ENCODE data around the gene GLIS1. TPM values are rescaled to one million over a fixed set of nuclear protein-coding genes. Genes with fewer than 3 reads are reported as not detected.

The GLIS1 gene
- total and polyA plus RNA-seq, 2 donors = 0.05 to 0.59 TPM

DNA sequence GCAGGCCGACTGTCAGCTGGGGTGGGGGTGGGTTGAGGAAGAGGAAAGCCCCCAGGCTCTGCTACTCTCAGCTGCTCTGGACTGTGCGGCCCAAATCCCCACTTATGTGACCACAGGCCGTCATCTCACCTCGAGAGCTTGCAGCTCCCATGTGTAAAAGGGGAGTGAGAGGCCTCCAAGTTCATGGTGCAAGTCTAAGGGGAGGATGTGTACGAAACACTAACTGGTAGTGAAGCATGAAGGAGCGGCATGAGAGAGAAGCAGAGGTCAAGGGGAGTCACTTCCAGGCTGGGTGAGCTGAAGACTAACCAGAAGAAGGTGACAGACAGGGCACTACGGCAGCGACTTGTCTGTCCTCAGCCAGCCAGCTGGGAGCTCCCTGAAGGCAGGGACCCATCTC is 43.8 kb downstream of the GLIS1 start:
- peaks cover 0 to 2% of the 10 kb centered on the region in 2 donors for H3K27me3 ChIP-seq (ENCODE audit: control insufficient read depth in 2 of 2, insufficient read depth in 1 of 2, low read length in 1 of 2)
- no peak for DNase-seq (ENCODE audit: low read depth in 6 of 9, low spot score in 9 of 9)
- H3K27ac ChIP-seq (ENCODE audit: low read depth in 1 of 2, low read length in 1 of 2) = no peak overlapping the region
- no peaks in the 10 kb centered on the region for H3K4me1 ChIP-seq (ENCODE audit: control insufficient read depth in 2 of 2, insufficient read depth in 2 of 2, low read length in 2 of 2)
- peaks cover 0 to 7% of the 10 kb centered on the region in 2 donors for H3K9me3 ChIP-seq (ENCODE audit: control insufficient read depth in 2 of 2, insufficient read depth in 1 of 2, low read length in 1 of 2)
- no peaks in the 10 kb centered on the region for H3K36me3 ChIP-seq (ENCODE audit: control insufficient read depth in 2 of 2, insufficient read depth in 2 of 2, low read length in 1 of 2)
- no peak overlapping the region for H3K4me3 ChIP-seq (ENCODE audit: low read length in 2 of 2)
- WGBS = 89% methylated on average over 8 of the region's 8 CpGs

DNA sequence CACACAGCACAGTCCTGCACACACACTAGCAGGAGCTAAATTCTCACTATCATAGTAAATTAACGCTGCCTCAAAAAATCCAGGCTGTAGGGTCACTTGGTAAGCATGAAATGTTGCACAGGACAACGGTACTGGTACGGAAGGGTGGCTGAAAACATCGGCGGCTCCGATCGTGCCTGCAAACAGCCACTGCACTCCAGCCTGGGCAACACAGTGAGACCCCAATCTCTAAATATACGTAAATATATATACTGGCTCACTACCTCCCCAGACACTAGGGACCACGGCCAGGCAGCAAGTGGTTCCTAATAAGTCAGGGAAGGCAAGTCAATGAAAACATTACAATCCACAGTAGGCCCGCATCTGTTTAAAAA is 44.3 kb downstream of the GLIS1 start:
- Histone ChIP-seq H3K9me3 (ENCODE audit: control insufficient read depth in 2 of 2, insufficient read depth in 1 of 2, low read length in 1 of 2) (peaks cover 0 to 7% of the 10 kb centered on the region in 2 donors), H3K27ac (ENCODE audit: low read depth in 1 of 2, low read length in 1 of 2) (no peak overlapping the region), H3K4me3 (ENCODE audit: low read length in 2 of 2) (no peak overlapping the region), H3K36me3 (ENCODE audit: control insufficient read depth in 2 of 2, insufficient read depth in 2 of 2, low read length in 1 of 2) (no peaks in the 10 kb centered on the region), H3K27me3 (ENCODE audit: control insufficient read depth in 2 of 2, insufficient read depth in 1 of 2, low read length in 1 of 2) (peaks cover 0 to 2% of the 10 kb centered on the region in 2 donors), H3K4me1 (ENCODE audit: control insufficient read depth in 2 of 2, insufficient read depth in 2 of 2, low read length in 2 of 2) (no peaks in the 10 kb centered on the region)
- 92% methylated on average over 10 of the region's 10 CpGs for WGBS
- no peak for DNase-seq (ENCODE audit: low read depth in 6 of 9, low spot score in 9 of 9)

DNA sequence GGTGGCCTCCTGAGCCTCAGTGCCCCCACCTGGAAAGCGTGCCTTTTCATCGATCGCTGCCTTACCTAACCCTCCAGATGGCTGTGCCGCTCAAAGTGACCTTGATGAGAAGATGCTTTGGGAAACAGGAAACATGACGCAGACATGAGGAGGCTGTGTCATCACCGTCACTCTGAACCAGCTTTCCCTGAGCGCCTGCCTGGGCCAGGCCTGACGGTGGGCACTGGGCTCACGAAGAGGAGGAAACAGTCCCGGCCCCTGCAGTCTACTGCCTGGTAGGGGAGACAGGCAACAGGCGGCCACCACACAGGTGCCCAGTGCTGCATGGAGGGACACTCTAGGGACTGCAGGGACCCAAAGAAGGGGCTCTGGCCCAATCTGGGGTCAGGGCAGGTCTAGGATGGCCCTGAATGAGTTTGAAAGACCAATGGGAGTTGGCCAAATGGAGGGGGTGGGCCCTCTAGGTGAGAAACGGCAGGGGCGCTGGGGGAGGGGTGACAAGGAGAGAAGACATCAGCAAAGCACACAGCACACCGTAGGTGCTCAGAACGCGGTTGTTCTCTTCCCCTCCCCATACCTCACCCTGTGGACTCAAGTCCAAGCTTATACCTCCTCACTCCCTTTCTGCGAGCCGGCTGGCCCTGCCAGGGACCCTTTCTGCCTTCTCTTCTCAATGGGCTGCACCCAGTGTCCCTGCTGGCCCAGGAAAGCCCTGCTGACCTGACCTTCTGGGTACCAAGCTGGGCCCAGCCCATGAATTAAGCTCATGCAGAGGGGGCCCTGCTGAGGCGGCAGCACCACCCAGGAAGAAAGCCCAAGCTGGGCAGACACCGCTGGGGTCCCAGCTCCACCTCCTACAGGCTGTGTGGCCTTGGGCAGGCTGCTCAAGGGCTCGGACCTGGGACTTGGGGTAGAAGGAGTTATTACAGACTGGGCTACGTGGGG is 44.9 kb downstream of the GLIS1 start:
- no peaks in the 10 kb centered on the region for H3K4me1 ChIP-seq (ENCODE audit: control insufficient read depth in 2 of 2, insufficient read depth in 2 of 2, low read length in 2 of 2)
- DNase-seq (ENCODE audit: low read depth in 6 of 9, low spot score in 9 of 9) = no peak
- H3K27ac ChIP-seq (ENCODE audit: low read depth in 1 of 2, low read length in 1 of 2) = no peak overlapping the region
- no peaks in the 10 kb centered on the region for H3K36me3 ChIP-seq (ENCODE audit: control insufficient read depth in 2 of 2, insufficient read depth in 2 of 2, low read length in 1 of 2)
- H3K4me3 ChIP-seq (ENCODE audit: low read length in 2 of 2) = no peak overlapping the region
- H3K27me3 ChIP-seq (ENCODE audit: control insufficient read depth in 2 of 2, insufficient read depth in 1 of 2, low read length in 1 of 2) = peaks cover 0 to 4% of the 10 kb centered on the region in 2 donors
- H3K9me3 ChIP-seq (ENCODE audit: control insufficient read depth in 2 of 2, insufficient read depth in 1 of 2, low read length in 1 of 2) = peaks cover 0 to 7% of the 10 kb centered on the region in 2 donors
- 91% methylated on average over 22 of the region's 22 CpGs for WGBS

DNA sequence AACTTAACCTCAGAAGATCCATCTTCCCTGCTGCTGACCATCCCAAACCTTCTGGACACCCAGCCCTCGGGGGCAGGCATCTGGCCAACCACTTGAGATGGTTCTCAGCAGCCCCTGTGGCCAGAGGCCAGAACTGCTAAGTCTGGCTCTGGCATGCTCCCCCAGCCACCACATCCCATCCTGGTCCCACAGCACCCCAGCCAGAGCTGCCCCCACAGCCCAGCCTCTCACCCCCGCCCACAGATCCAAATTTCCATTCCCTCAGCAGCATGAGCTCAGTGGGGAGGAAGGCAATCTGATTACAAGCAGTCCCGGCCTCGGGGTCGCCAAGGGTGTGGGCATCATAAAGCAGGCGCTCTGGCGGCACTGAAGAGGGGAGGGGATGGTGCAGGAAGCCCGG is 45.6 kb downstream of the GLIS1 start:
- Histone ChIP-seq H3K27me3 (ENCODE audit: control insufficient read depth in 2 of 2, insufficient read depth in 1 of 2, low read length in 1 of 2) (peaks cover 0 to 5% of the 10 kb centered on the region in 2 donors), H3K4me3 (ENCODE audit: low read length in 2 of 2) (no peak overlapping the region), H3K4me1 (ENCODE audit: control insufficient read depth in 2 of 2, insufficient read depth in 2 of 2, low read length in 2 of 2) (no peaks in the 10 kb centered on the region), H3K27ac (ENCODE audit: low read depth in 1 of 2, low read length in 1 of 2) (no peak overlapping the region), H3K36me3 (ENCODE audit: control insufficient read depth in 2 of 2, insufficient read depth in 2 of 2, low read length in 1 of 2) (no peaks in the 10 kb centered on the region), H3K9me3 (ENCODE audit: control insufficient read depth in 2 of 2, insufficient read depth in 1 of 2, low read length in 1 of 2) (peaks cover 0 to 7% of the 10 kb centered on the region in 2 donors)
- DNase-seq (ENCODE audit: low read depth in 6 of 9, low spot score in 9 of 9) = no peak
- 88% methylated on average over 8 of the region's 8 CpGs for WGBS

DNA sequence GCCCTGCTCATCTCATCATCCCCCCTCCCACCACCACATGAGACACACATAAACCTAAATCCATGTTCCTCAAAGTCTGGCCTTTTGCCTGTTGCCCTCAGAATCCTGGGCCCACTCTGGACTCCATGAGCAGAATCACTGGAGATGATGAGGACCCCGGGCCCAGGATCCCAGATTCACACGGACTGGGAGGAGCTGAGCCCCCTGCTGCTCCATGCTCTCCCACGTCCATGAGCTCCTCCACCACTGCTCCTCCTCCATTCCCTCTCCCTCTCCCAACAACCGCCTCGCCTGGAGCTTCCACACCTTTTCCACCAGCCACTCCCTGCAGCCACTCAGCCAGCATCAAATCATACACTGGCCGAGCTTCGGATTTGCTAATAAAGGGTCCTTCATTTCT is 47.6 kb downstream of the GLIS1 start:
- Histone ChIP-seq H3K36me3 (ENCODE audit: control insufficient read depth in 2 of 2, insufficient read depth in 2 of 2, low read length in 1 of 2) (no peaks in the 10 kb centered on the region), H3K4me1 (ENCODE audit: control insufficient read depth in 2 of 2, insufficient read depth in 2 of 2, low read length in 2 of 2) (no peaks in the 10 kb centered on the region), H3K27ac (ENCODE audit: low read depth in 1 of 2, low read length in 1 of 2) (no peak overlapping the region), H3K4me3 (ENCODE audit: low read length in 2 of 2) (no peak overlapping the region), H3K9me3 (ENCODE audit: control insufficient read depth in 2 of 2, insufficient read depth in 1 of 2, low read length in 1 of 2) (peaks cover 0 to 7% of the 10 kb centered on the region in 2 donors), H3K27me3 (ENCODE audit: control insufficient read depth in 2 of 2, insufficient read depth in 1 of 2, low read length in 1 of 2) (peaks cover 0 to 22% of the 10 kb centered on the region in 2 donors)
- WGBS = 84% methylated on average over 7 of the region's 7 CpGs
- DNase-seq (ENCODE audit: low read depth in 6 of 9, low spot score in 9 of 9) = no peak

DNA sequence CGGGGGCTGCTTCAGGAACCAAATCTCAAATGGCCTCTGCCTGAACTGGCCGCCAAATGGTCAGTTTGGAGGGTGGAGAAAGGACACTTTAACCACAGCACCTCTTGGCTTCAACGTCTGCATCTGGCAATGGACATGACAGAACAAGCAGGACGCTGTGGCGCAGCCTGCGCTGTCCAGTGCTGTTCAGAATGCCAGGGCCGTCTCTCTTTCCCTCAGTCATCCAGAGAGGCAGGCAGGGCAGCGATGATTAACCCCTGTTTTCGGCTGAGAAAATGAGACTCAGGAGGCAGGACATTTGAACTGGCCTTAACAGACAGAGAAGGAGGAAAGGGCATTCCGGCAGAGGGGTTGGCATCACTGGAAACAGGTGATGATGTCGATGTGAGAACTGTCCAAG is 48.6 kb downstream of the GLIS1 start:
- WGBS = 95% methylated on average over 11 of the region's 11 CpGs
- Histone ChIP-seq H3K27me3 (ENCODE audit: control insufficient read depth in 2 of 2, insufficient read depth in 1 of 2, low read length in 1 of 2) (peaks cover 0 to 32% of the 10 kb centered on the region in 2 donors), H3K4me1 (ENCODE audit: control insufficient read depth in 2 of 2, insufficient read depth in 2 of 2, low read length in 2 of 2) (no peaks in the 10 kb centered on the region), H3K4me3 (ENCODE audit: low read length in 2 of 2) (no peak overlapping the region), H3K27ac (ENCODE audit: low read depth in 1 of 2, low read length in 1 of 2) (no peak overlapping the region), H3K36me3 (ENCODE audit: control insufficient read depth in 2 of 2, insufficient read depth in 2 of 2, low read length in 1 of 2) (no peaks in the 10 kb centered on the region), H3K9me3 (ENCODE audit: control insufficient read depth in 2 of 2, insufficient read depth in 1 of 2, low read length in 1 of 2) (peaks cover 0 to 4% of the 10 kb centered on the region in 2 donors)
- DNase-seq (ENCODE audit: low read depth in 6 of 9, low spot score in 9 of 9) = no peak

DNA sequence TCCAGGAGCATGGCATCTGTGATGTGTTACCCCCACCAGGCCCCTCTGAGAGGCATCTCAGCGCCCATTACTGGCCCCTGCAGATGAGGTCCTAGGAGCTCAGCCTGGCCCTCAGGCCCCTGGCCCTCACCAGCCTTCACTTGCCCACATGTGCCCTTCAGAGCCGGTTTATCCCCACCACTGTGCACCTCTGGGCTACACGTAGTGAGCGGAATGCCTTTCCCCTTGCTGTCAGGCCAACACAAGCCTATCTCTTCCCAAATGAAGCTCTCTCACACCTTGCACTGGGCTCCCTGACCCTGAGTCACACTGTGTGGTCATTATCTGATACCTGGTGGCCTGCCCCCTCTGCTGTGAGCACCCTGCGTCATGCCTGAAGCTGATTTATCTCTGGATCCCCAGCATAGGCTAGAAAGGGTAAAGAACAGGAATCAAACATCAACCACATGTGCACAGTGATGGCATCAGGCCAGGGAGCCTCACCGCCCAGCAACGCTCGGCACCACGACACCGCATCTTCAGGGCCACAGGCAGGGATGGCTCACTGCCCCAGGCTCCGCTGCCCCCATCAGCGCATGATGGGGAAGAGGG is 49.1 kb downstream of the GLIS1 start:
- Histone ChIP-seq H3K27ac (ENCODE audit: low read depth in 1 of 2, low read length in 1 of 2) (no peak overlapping the region), H3K4me1 (ENCODE audit: control insufficient read depth in 2 of 2, insufficient read depth in 2 of 2, low read length in 2 of 2) (no peaks in the 10 kb centered on the region), H3K36me3 (ENCODE audit: control insufficient read depth in 2 of 2, insufficient read depth in 2 of 2, low read length in 1 of 2) (no peaks in the 10 kb centered on the region), H3K4me3 (ENCODE audit: low read length in 2 of 2) (no peak overlapping the region), H3K9me3 (ENCODE audit: control insufficient read depth in 2 of 2, insufficient read depth in 1 of 2, low read length in 1 of 2) (no peaks in the 10 kb centered on the region), H3K27me3 (ENCODE audit: control insufficient read depth in 2 of 2, insufficient read depth in 1 of 2, low read length in 1 of 2) (peaks cover 0 to 37% of the 10 kb centered on the region in 2 donors)
- 93% methylated on average over 12 of the region's 12 CpGs for WGBS
- no peak for DNase-seq (ENCODE audit: low read depth in 6 of 9, low spot score in 9 of 9)

DNA sequence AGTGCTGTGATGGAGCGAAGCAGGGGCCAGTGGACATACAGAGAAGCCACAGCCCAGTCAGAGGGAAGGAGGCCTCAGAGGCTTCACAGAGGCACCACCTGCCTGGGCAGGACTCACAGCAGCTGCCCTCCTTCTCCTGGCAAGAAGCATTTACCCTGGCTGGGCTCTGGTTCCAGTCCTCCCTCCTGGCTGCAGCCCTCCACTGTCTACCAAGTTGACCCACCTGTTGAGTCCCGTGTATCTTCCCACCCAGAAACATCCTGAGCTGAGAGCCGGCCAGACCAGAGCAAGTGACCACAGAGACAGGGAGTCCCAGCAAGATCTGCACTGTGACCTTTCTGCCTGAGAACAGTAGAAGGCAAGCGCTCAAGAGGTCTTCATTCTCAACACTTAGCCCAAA is 49.7 kb downstream of the GLIS1 start:
- 96% methylated on average over 4 of the region's 4 CpGs for WGBS
- no peak overlapping the region for H3K4me3 ChIP-seq (ENCODE audit: low read length in 2 of 2)
- H3K27me3 ChIP-seq (ENCODE audit: control insufficient read depth in 2 of 2, insufficient read depth in 1 of 2, low read length in 1 of 2) = peaks cover 0 to 44% of the 10 kb centered on the region in 2 donors
- no peaks in the 10 kb centered on the region for H3K9me3 ChIP-seq (ENCODE audit: control insufficient read depth in 2 of 2, insufficient read depth in 1 of 2, low read length in 1 of 2)
- H3K27ac ChIP-seq (ENCODE audit: low read depth in 1 of 2, low read length in 1 of 2) = no peak overlapping the region
- no peaks in the 10 kb centered on the region for H3K4me1 ChIP-seq (ENCODE audit: control insufficient read depth in 2 of 2, insufficient read depth in 2 of 2, low read length in 2 of 2)
- H3K36me3 ChIP-seq (ENCODE audit: control insufficient read depth in 2 of 2, insufficient read depth in 2 of 2, low read length in 1 of 2) = no peaks in the 10 kb centered on the region
- no peak for DNase-seq (ENCODE audit: low read depth in 6 of 9, low spot score in 9 of 9)

DNA sequence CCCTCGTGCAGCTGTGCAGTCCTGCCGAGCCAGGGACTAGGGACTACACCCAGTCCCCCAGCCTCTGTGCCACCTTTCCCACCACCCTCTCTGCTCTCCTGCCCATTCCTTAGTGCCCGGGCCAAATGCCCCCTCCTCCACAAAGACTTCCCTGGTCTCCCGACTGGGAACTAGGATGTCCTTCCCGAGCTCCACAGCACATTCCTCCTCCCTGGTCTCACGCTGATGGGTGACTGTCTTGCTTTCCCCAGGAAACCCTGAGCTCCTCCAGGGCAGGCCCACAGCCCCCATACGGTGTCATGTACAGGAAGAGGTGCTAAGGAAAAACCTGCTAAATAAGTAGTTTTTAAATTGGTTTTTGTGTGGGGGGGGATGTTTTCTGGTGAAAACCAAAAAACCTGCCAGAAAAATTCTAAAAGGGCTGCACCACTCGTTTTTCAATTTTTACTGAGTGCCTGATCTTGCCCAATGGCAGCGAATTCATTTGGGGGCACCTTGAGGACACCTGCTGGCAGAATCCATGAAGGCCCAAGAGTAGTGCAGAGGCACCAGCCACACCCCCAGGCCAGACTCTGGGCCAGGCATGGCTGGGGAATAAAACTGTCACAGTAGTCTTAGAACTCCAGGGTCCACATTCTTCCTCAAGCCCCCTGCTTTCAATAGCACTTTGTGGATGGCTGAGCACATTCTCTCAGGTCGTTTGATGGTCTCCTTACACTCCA is 50.4 kb downstream of the GLIS1 start:
- H3K36me3 ChIP-seq (ENCODE audit: control insufficient read depth in 2 of 2, insufficient read depth in 2 of 2, low read length in 1 of 2) = no peaks in the 10 kb centered on the region
- peaks cover 0 to 49% of the 10 kb centered on the region in 2 donors for H3K27me3 ChIP-seq (ENCODE audit: control insufficient read depth in 2 of 2, insufficient read depth in 1 of 2, low read length in 1 of 2)

More for the DNA sequence above, 50.4 kb downstream of the GLIS1 start:
- DNase-seq (ENCODE audit: low read depth in 6 of 9, low spot score in 9 of 9) = peak in 1 of 9 donors; percentile 41
- no peak overlapping the region for H3K27ac ChIP-seq (ENCODE audit: low read depth in 1 of 2, low read length in 1 of 2)
- H3K9me3 ChIP-seq (ENCODE audit: control insufficient read depth in 2 of 2, insufficient read depth in 1 of 2, low read length in 1 of 2) = no peaks in the 10 kb centered on the region
- 77% methylated on average over 10 of the region's 10 CpGs for WGBS
- H3K4me3 ChIP-seq (ENCODE audit: low read length in 2 of 2) = no peak overlapping the region
- no peaks in the 10 kb centered on the region for H3K4me1 ChIP-seq (ENCODE audit: control insufficient read depth in 2 of 2, insufficient read depth in 2 of 2, low read length in 2 of 2)
